ENCODE results near the gene SPATA6L. TPM values are rescaled to one million over a fixed set of nuclear protein-coding genes. Genes with fewer than 3 reads are reported as not detected.

The SPATA6L gene
- polyA plus RNA-seq, result 1 to 10 TPM in 1 of 3 donors, under 1 TPM in 1, not detected in 1; 0.49 to 1.3 TPM

DNA sequence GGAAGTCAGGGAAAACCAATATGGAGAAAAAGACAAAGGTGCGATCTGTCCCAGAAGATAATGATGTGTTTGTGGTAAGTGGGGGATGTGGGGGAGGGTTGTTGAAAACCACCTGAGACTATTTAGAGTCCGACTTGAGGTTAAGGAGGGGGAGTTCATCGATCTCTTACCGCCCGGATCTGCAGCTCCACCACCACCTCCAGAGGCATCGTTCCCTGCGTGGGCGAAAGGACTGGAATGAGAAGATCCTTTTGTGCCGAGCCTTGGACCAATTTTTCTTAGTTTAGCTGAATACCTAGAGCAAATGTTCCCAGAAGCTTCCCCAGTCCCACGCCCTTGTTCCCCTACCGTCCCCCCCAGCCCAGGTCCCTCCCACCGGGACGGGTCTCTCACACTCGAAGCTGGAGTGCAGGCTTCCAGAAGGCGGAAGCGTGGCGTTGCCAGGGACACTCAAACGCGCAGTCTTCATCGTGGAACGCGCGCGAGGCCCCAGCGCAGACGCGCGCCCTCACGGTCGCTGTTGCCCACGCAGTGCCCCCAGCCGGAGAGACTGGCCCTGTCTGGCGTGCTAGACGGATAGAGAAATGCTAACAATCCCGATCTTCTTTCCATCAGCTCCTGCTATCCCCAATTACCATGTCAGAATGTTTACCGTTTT lies at the start of gene SPATA6L:
Gene SPATA6L, minus strand, starts transcription at position 439 of the 658 bp plus-strand sequence. Its CDS starts 230 bp downstream, at position 209.
- peak; percentile 15 to 30 (median 21) for DNase-seq
- Mint-ChIP-seq H3K4me1 (peaks cover 53 to 56% of the 10 kb centered on the region in 2 donors), H3K4me3 (peak within 1 kb of the TSS; percentile 72 to 83 (median 76)), H3K27me3 (ENCODE audit: low read depth in 3 of 3) (peaks cover 3 to 14% (median 10%) of the 10 kb centered on the region in 3 donors), H3K9me3 (no peaks in the 10 kb centered on the region), H3K36me3 (peaks cover 0 to 3% (median 0%) of the 10 kb centered on the region in 3 donors), H3K27ac (peak within 1 kb of the TSS in 4 of 6 donors; percentile 7 to 66 (median 18))

GRCh38 chr9:4714266-4715016 lies 48.2 kb upstream of the SPATA6L start:
- Mint-ChIP-seq H3K27ac (peak overlapping the region in 2 of 6 donors; percentile 1), H3K9me3 (no peaks in the 10 kb centered on the region), H3K27me3 (ENCODE audit: low read depth in 3 of 3) (peaks cover 0 to 4% (median 0%) of the 10 kb centered on the region in 3 donors), H3K4me1 (no peaks in the 10 kb centered on the region), H3K4me3 (no peak overlapping the region), H3K36me3 (peaks cover 3 to 36% (median 17%) of the 10 kb centered on the region in 3 donors)
- no peak for DNase-seq

GRCh38 chr9:4713849-4714248 lies 47.6 kb upstream of the SPATA6L start:
- Mint-ChIP-seq H3K27ac (peak overlapping the region in 4 of 6 donors; percentile 1 to 19 (median 4)), H3K9me3 (no peaks in the 10 kb centered on the region), H3K4me1 (no peaks in the 10 kb centered on the region), H3K36me3 (peaks cover 7 to 37% (median 23%) of the 10 kb centered on the region in 3 donors), H3K27me3 (ENCODE audit: low read depth in 3 of 3) (peaks cover 0 to 2% (median 0%) of the 10 kb centered on the region in 3 donors), H3K4me3 (no peak overlapping the region)
- no peak for DNase-seq

DNA sequence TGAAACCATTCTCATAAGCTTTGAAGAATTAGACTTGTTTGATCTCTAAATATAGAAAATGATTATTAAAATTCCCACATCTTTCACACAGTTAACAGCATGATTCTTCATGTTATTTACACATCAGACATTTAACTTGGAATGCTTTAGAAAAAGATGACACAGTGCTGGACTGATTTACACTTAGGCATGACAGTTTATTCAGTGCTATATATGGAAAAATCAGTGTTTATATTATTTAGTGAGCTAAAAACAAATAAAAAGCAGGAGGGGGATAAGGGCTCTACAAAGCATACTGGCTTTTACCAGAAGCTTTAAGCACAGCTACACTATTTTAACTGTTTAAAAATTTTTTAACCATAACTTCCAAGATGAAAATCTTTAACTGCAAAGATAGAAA lies 43.1 kb upstream of the SPATA6L start:
- Mint-ChIP-seq H3K9me3 (no peaks in the 10 kb centered on the region), H3K4me1 (no peaks in the 10 kb centered on the region), H3K27ac (peak overlapping the region in 2 of 6 donors; percentile 33 to 48), H3K27me3 (ENCODE audit: low read depth in 3 of 3) (peaks cover 0 to 2% (median 0%) of the 10 kb centered on the region in 3 donors), H3K36me3 (peaks cover 10 to 31% (median 14%) of the 10 kb centered on the region in 3 donors), H3K4me3 (no peak overlapping the region)
- DNase-seq, result no peak

- Mint-ChIP-seq H3K27ac (peak overlapping the region in 3 of 6 donors; percentile 8 to 29 (median 27)), H3K4me1 (no peaks in the 10 kb centered on the region)
These were observed 40.8 kb upstream of the SPATA6L start for GRCh38 chr9:4706971-4707622.

GRCh38 chr9:4706021-4706420 lies 39.7 kb upstream of the SPATA6L start:
- no peaks in the 10 kb centered on the region for H3K4me1 Mint-ChIP-seq
- DNase-seq, result no peak
- H3K27ac Mint-ChIP-seq, result peak overlapping the region in 4 of 6 donors; percentile 18 to 61 (median 55)
- H3K4me3 Mint-ChIP-seq, result no peak overlapping the region
- H3K27me3 Mint-ChIP-seq (ENCODE audit: low read depth in 3 of 3), result peaks cover 0 to 2% (median 0%) of the 10 kb centered on the region in 3 donors
- H3K36me3 Mint-ChIP-seq, result peaks cover 19 to 47% (median 19%) of the 10 kb centered on the region in 3 donors
- no peaks in the 10 kb centered on the region for H3K9me3 Mint-ChIP-seq

More at GRCh38 chr9:4706971-4707622, 40.8 kb upstream of the SPATA6L start:
- peaks cover 0 to 2% (median 0%) of the 10 kb centered on the region in 3 donors for H3K27me3 Mint-ChIP-seq (ENCODE audit: low read depth in 3 of 3)
- no peak for DNase-seq
- H3K36me3 Mint-ChIP-seq, result peaks cover 12 to 45% (median 19%) of the 10 kb centered on the region in 3 donors
- H3K4me3 Mint-ChIP-seq, result no peak overlapping the region
- H3K9me3 Mint-ChIP-seq, result no peaks in the 10 kb centered on the region

- DNase-seq, result no peak
- H3K27me3 Mint-ChIP-seq (ENCODE audit: low read depth in 3 of 3), result no peaks in the 10 kb centered on the region
- H3K9me3 Mint-ChIP-seq, result no peaks in the 10 kb centered on the region
- no peak overlapping the region for H3K27ac Mint-ChIP-seq
- H3K4me1 Mint-ChIP-seq, result no peaks in the 10 kb centered on the region
- no peak overlapping the region for H3K4me3 Mint-ChIP-seq
- H3K36me3 Mint-ChIP-seq, result peaks cover 15 to 46% (median 15%) of the 10 kb centered on the region in 3 donors
These were observed 37.8 kb upstream of the SPATA6L start for GRCh38 chr9:4704129-4704528.

DNA sequence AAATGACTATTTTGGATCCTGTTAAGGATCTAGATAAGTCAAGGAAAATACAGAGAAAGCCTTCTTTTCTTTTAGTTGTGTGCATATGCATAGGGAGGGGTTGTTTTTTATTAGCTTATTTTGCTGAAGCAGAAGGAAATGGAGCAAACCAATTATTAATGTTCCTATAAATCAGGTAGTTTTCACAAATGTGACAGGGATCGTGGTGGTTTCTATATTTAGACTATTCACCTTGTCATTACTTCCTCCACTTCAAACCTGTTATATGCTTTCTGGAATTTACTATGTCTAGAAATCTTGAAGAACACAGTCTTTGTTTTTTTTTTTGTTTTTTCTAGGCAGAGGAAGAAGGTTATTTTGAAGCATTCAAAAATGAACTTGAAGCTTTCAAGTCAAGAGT lies 35.2 kb upstream of the SPATA6L start:
- H3K4me1 Mint-ChIP-seq, result peaks cover 4 to 9% of the 10 kb centered on the region in 2 donors
- no peaks in the 10 kb centered on the region for H3K9me3 Mint-ChIP-seq
- DNase-seq, result no peak
- H3K27me3 Mint-ChIP-seq (ENCODE audit: low read depth in 3 of 3), result no peaks in the 10 kb centered on the region
- no peak overlapping the region for H3K4me3 Mint-ChIP-seq
- H3K36me3 Mint-ChIP-seq, result peaks cover 10 to 37% (median 13%) of the 10 kb centered on the region in 3 donors
- peak overlapping the region in 2 of 6 donors; percentile 13 to 41 for H3K27ac Mint-ChIP-seq

DNA sequence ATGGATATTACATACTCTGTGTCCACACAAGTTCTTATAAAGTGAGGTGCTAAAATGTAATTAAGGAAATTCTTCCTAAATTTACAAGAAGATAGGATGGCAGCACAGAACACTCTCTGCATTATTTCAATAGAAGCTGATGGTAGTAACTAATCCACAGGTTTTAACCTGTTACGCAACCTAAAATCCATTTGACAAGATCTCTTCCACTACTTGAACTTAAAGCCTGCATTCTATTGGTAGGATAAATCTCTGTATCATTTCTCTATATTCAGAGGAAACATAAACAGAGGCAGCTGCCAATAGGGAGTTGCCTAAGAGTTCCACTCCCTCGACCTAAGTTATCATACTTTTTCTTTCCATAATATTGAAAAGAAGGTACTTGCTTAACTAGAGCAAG lies 34.7 kb upstream of the SPATA6L start:
- Mint-ChIP-seq H3K4me1 (peaks cover 4 to 14% of the 10 kb centered on the region in 2 donors), H3K27ac (no peak overlapping the region), H3K4me3 (no peak overlapping the region), H3K27me3 (ENCODE audit: low read depth in 3 of 3) (peaks cover 0 to 2% (median 0%) of the 10 kb centered on the region in 3 donors), H3K9me3 (no peaks in the 10 kb centered on the region), H3K36me3 (peaks cover 10 to 34% (median 11%) of the 10 kb centered on the region in 3 donors)
- no peak for DNase-seq

DNA sequence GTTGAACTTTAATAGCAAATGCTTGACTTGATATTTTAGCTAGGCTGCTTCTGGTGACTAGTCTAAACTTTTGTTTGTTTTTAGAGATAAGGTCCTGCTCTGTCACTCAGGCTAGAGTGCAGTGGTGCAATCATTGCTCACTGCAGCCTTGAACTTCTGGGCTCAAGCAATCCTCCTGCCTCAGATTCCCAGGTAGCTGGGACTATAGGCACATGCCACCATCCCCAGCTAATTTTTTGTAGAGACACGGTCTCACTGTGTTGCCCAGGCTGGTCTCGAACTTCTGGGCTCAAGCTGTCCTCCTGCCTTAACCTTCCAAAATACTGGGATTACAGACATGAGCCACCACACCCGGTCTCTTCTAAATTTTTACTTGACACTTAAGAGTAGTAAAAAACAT lies 33.8 kb upstream of the SPATA6L start:
- peaks cover 4 to 14% of the 10 kb centered on the region in 2 donors for H3K4me1 Mint-ChIP-seq

GRCh38 chr9:4691795-4692194 lies 25.5 kb upstream of the SPATA6L start:
- H3K9me3 Mint-ChIP-seq, result no peaks in the 10 kb centered on the region
- peaks cover 0 to 20% (median 8%) of the 10 kb centered on the region in 3 donors for H3K36me3 Mint-ChIP-seq
- H3K4me1 Mint-ChIP-seq, result peaks cover 2 to 22% of the 10 kb centered on the region in 2 donors
- H3K27me3 Mint-ChIP-seq (ENCODE audit: low read depth in 3 of 3), result peaks cover 0 to 2% (median 0%) of the 10 kb centered on the region in 3 donors
- no peak overlapping the region for H3K4me3 Mint-ChIP-seq
- DNase-seq, result no peak
- peak overlapping the region in 1 of 6 donors; percentile 28 for H3K27ac Mint-ChIP-seq

More for the DNA sequence above, 33.8 kb upstream of the SPATA6L start:
- Mint-ChIP-seq H3K27me3 (ENCODE audit: low read depth in 3 of 3) (peaks cover 0 to 2% (median 0%) of the 10 kb centered on the region in 3 donors), H3K4me3 (no peak overlapping the region), H3K9me3 (no peaks in the 10 kb centered on the region), H3K27ac (no peak overlapping the region), H3K36me3 (peaks cover 9 to 31% (median 10%) of the 10 kb centered on the region in 3 donors)
- no peak for DNase-seq

DNA sequence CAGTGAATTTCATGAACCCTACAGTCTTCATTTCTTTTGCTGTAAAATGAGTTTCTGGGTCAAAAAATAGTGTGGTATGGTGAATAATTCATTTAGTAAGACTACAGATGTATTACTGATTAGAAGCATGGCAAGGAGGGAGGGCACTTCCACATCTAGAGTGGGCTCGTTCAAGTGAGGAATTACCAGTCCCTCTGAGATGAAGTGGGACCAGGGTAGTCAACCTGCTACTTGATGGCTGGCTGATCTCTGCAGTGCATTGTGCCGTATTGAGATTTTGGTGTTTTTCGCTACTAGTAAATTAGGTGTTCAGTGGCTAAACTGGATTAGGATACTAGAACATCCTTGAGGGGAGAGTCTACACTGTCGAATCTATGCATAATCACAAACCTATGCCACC lies 23.9 kb upstream of the SPATA6L start:
- peaks cover 3 to 29% of the 10 kb centered on the region in 2 donors for H3K4me1 Mint-ChIP-seq
- no peaks in the 10 kb centered on the region for H3K9me3 Mint-ChIP-seq

GRCh38 chr9:4689687-4690104 lies 23.4 kb upstream of the SPATA6L start:
- Mint-ChIP-seq H3K27ac (peak overlapping the region in 2 of 6 donors; percentile 18 to 29), H3K4me1 (peaks cover 3 to 33% of the 10 kb centered on the region in 2 donors), H3K4me3 (no peak overlapping the region), H3K36me3 (peaks cover 9 to 36% (median 11%) of the 10 kb centered on the region in 3 donors), H3K9me3 (no peaks in the 10 kb centered on the region), H3K27me3 (ENCODE audit: low read depth in 3 of 3) (no peaks in the 10 kb centered on the region)
- no peak for DNase-seq

More for the DNA sequence above, 23.9 kb upstream of the SPATA6L start:
- H3K27me3 Mint-ChIP-seq (ENCODE audit: low read depth in 3 of 3), result no peaks in the 10 kb centered on the region
- peaks cover 5 to 32% (median 7%) of the 10 kb centered on the region in 3 donors for H3K36me3 Mint-ChIP-seq
- peak overlapping the region in 3 of 6 donors; percentile 6 to 35 (median 29) for H3K27ac Mint-ChIP-seq
- no peak overlapping the region for H3K4me3 Mint-ChIP-seq
- DNase-seq, result no peak

Measured in immature natural killer cell (primary cell).